ENCODE results near the gene SYT13. TPM values are rescaled to one million over a fixed set of nuclear protein-coding genes. Genes with fewer than 3 reads are reported as not detected.

The SYT13 gene
- total and polyA plus RNA-seq, 2 donors (not counting 3 experiments of a cell fraction or from before 2014, with no cell fraction given), result not detected

GRCh38 chr11:45305874-45306623 lies 19.9 kb upstream of the SYT13 start:
- TF ChIP-seq GATA2 (IDR thresholded peaks at IDR 0.05; ENCODE audit: insufficient read depth, insufficient read length, low read depth, low read length), result no peak
- no peak for TF ChIP-seq POLR2A (IDR thresholded peaks at IDR 0.05; ENCODE audit: low read depth, low read length)
- no peak for TF ChIP-seq MAX (IDR thresholded peaks at IDR 0.05; ENCODE audit: insufficient read depth, insufficient read length)
- no peak for TF ChIP-seq MYC (IDR thresholded peaks at IDR 0.05; ENCODE audit: low read depth, low read length)
- TF ChIP-seq FOS (IDR thresholded peaks at IDR 0.05; ENCODE audit: borderline replicate concordance, insufficient read depth, low read length), result no peak
- TF ChIP-seq CTCF (IDR thresholded peaks at IDR 0.05; ENCODE audit: extremely low read depth in 1 of 2, insufficient read depth in 1 of 2, low read depth in 1 of 2, low read length in 2 of 2), result no peak
- TF ChIP-seq EZH2 (IDR thresholded peaks at IDR 0.05; ENCODE audit: borderline replicate concordance, low read depth, low read length, severe bottlenecking), result no peak
- no peak for TF ChIP-seq JUN (IDR thresholded peaks at IDR 0.05; ENCODE audit: borderline replicate concordance, insufficient read depth, insufficient read length, low read depth)
- no peak for TF ChIP-seq POLR2AphosphoS5 (IDR thresholded peaks at IDR 0.05; ENCODE audit: insufficient read depth, low read depth, low read length)
- no peaks in the 10 kb centered on the region for H3K9me3 ChIP-seq (replicated peaks; ENCODE audit: control insufficient read depth, insufficient read depth, low read length)
- no peak overlapping the region for H3K9ac ChIP-seq (replicated peaks; ENCODE audit: extremely low read depth, insufficient read depth, low read length)
- no peaks in the 10 kb centered on the region for H3K9me1 ChIP-seq (replicated peaks; ENCODE audit: control insufficient read depth, extremely low read depth, insufficient read depth, low read length)
- H4K20me1 ChIP-seq (replicated peaks; ENCODE audit: control insufficient read depth, extremely low read depth, insufficient read depth, low read length), result no peaks in the 10 kb centered on the region
- intact Hi-C loops (cut with micrococcal nuclease), result no loop called here
- POLR2A ChIA-PET, result no interaction called here
- no peak overlapping the region for H3K27ac ChIP-seq (ENCODE audit: insufficient read depth, low read depth, low read length)
- peaks cover 1 to 5% of the 10 kb centered on the region in 2 experiments for H3K27me3 ChIP-seq (ENCODE audit: control insufficient read depth in 2 of 2, insufficient read depth in 2 of 2, low read length in 2 of 2)
- H3K4me1 ChIP-seq (ENCODE audit: control insufficient read depth, extremely low read depth, insufficient read depth, low read length), result no peaks in the 10 kb centered on the region
- BruUV-seq (replicated peaks), result no TSS peak
- H3K36me3 ChIP-seq (ENCODE audit: control insufficient read depth in 2 of 2, extremely low read depth in 1 of 2, insufficient read depth in 2 of 2, low read length in 2 of 2), result no peaks in the 10 kb centered on the region
- no peak overlapping the region for H3K4me3 ChIP-seq (replicated peaks in 1 of 3; ENCODE audit: insufficient read depth in 1 of 3, low read depth in 1 of 3, low read length in 3 of 3)
- H2AFZ ChIP-seq (ENCODE audit: low read depth, low read length), result no peak overlapping the region
- no peaks in the 10 kb centered on the region for H3K79me2 ChIP-seq (ENCODE audit: control insufficient read depth, insufficient read depth, low read length)
- CTCF ChIA-PET, result interaction anchor here (1.2 to 2.8 kb wide), 3 partner anchors 11 to 195 kb away, joined by 3 to 10 read pairs (median 3); no protein-coding TSS in a partner anchor
- dilution Hi-C loops (cut with MboI; ENCODE audit: extremely low pct_ligation_motif_present, low sequenced_read_pairs), result no loop called here
- H3K4me2 ChIP-seq (ENCODE audit: insufficient read depth, low read length), result no peak overlapping the region
- no peak for DNase-seq (ENCODE audit: low read depth, low spot score)
- FAIRE-seq, result no peak
